D721Med (cell line): ENCODE measurements around the gene KATNB1.

ENCODE experiments used
- DNase-seq: peaks from one replicate; pipeline ENCODE4 v3.0.0; 2011; ENCODE audit warnings: low spot score; ENCODE audit not compliant: insufficient read length
- FAIRE-seq: peaks from 2 replicates; lab custom pipeline; 2011; peaks lifted over from hg19 to GRCh38; lab: Jason Lieb, UNC
- TF ChIP-seq, protein P1 (sequence below): IDR thresholded peaks from 2 replicates; pipeline ENCODE4 v1.5.1; 2012; ENCODE audit warnings: mild to moderate bottlenecking, control low read depth; ENCODE audit not compliant: insufficient read depth; ENCODE audit errors: missing control alignments

KATNB1 gene

DNA sequence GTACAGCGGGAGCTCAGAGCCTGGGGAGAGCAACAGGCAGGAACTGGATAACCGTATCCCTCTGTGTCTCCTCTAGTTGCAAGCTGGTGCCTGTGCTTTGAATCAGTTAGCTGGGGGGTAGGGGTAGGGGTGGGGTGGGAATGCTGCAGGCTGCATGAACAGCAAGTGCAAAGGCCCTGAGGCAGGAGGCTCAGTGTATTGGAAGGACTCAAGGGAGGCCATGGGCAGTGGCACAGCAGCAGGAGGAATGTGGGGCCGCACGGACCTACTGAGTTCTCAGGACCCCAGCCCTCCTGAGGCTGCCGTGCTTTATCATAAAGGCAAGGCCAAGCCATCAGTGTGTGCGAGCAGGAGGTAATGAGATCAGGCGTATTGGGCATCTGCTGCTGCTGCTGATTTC, 3.3 kb downstream of the KATNB1 start:
- TF ChIP-seq, protein P1, sequence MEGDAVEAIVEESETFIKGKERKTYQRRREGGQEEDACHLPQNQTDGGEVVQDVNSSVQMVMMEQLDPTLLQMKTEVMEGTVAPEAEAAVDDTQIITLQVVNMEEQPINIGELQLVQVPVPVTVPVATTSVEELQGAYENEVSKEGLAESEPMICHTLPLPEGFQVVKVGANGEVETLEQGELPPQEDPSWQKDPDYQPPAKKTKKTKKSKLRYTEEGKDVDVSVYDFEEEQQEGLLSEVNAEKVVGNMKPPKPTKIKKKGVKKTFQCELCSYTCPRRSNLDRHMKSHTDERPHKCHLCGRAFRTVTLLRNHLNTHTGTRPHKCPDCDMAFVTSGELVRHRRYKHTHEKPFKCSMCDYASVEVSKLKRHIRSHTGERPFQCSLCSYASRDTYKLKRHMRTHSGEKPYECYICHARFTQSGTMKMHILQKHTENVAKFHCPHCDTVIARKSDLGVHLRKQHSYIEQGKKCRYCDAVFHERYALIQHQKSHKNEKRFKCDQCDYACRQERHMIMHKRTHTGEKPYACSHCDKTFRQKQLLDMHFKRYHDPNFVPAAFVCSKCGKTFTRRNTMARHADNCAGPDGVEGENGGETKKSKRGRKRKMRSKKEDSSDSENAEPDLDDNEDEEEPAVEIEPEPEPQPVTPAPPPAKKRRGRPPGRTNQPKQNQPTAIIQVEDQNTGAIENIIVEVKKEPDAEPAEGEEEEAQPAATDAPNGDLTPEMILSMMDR, result no peak
- no peak for FAIRE-seq
- DNase-seq, result no peak

DNA sequence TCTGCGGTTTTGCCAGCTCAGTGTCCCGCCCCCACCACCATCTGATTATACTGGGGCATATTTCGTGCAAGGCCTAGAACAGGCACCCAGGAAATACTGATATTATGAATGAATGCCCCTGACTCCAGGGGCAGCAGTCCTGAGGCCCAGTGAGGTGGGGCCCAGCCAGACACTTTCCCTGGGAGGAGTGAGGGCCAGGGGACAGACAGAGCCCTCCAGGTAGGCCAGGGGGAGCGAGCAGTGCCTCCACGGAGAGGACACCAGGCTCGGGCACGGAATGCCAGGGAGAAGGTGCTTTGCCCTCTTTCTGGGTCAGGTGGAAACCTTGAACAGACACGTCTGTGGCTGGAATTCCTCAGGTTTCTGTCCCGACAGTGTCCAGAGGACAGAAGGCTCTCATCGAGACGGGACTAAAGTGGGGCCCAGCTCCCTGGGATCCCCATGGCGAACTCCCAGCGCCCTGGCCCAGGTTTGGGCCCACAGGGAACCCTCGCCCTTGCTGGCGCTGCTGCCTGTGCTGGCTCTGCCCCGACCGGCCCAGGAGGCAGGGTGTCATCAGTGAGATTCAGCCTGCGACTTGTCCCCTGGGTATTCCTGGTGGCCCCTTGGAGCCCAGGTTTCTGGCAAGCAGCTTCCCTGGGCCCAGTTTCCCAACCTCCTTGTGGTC, 4.3 kb downstream of the KATNB1 start:
- DNase-seq (no peak), FAIRE-seq (no peak)
- TF ChIP-seq, protein P1, result no peak

DNA sequence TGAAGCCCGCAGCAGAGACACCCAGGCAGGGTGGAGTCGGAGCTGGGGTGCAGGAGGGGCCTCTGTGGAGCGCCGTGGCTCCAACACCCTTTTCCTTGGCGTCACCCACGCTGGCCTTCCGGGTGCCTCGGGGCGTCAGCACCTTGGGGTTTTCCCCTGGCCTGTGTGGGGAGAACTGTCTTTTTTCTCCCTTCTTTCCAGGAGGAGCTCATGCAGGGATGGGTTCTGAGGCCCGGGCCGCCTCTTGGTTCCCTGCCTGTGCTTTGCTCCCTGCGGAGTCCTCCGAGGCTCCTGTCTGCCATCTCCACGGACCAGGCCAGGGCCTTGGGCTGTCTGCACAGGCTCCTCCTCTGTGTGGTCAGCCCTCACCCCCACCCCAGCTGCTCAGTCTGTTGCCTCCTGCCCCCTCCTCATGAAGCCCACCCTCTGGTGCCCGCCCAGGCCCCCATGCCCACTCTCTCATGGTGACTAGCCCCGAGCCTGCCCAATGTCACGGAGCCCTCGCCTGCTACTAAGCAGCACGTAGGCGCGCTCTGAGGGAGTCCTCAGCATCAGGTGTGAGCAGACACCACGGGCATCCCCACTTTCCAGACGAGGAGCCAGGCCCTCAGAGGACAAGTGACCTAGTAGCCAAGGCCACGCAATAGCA, 5.0 kb downstream of the KATNB1 start:
- no peak for DNase-seq
- no peak for FAIRE-seq
- TF ChIP-seq, protein P1, result no peak

DNA sequence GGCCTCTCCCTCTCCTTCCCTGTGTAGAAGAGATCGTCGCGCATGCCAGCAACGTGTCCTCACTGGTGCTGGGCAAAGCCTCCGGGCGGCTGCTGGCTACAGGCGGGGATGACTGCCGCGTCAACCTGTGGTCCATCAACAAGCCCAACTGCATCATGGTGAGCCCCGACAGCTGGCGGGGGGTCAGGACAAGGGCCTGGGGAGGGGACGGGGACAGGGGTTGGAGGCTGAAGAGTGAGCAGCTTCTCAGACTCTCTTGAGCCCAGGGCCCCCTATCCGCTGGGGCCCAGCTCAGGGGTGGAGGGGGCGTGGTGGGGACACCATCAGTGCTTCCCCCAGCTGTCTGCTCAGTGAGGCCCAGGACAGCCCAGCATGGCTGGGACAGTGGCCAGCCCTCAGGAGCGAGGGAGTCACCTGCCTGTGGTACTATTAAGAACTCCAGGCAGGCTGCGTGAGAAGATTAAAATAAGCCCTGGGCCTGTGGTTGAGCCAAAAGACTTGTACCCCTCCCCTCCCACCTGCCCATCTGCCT, 6.2 kb downstream of the KATNB1 start:
- TF ChIP-seq, protein P1, result no peak
- DNase-seq (peak; percentile 57), FAIRE-seq (no peak)

DNA sequence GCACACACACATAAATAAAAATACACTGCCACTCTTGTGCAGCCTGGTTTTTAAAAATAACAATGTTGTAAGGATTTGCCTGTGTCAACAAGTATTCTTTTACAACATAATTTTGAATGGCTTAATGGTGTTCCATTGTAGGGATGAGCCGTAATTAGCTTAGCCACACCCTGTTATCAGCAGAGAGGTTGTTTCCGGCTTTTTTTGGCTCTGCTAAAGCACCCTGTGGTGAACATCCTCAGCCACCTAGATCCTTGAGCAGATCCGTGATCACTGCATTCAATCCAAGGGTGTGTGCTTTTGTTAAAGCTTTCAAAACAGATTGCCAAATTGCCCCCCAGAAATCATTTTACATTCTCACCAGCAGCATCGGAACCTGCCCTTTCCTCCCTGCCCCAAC, 7.0 kb downstream of the KATNB1 start:
- DNase-seq, result no peak
- FAIRE-seq, result no peak
- TF ChIP-seq, protein P1, result no peak

DNA sequence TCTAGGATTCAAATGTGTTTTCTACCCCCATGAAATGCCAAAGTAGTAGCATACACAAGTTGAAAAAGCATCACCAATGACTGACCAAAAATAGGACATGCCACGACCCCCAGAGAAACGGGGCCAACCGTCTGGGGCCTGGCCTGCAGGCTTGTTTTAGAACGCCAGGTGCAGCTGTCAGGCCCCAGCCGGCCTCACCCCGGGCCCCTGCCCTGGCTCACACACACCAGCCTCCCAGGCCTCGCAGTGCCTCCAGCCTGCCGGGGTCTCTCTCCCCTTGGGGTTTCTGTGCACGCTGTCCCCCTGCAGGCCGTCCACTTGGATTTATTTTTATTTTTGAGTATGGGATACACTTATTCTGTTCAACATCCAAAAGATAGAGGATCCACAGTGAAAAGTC, 7.9 kb downstream of the KATNB1 start:
- FAIRE-seq (no peak), DNase-seq (no peak)

More for the DNA sequence above, 7.9 kb downstream of the KATNB1 start:
- TF ChIP-seq, protein P1, result no peak
